Stromal cell of bone marrow (primary cell): ENCODE results near the gene MEGF11.

Experiments
- DNase-seq: peaks from one replicate; pipeline ENCODE4 v3.0.0-alpha.2; 2012; ENCODE audit warnings: low read depth

Gene MEGF11

DNA sequence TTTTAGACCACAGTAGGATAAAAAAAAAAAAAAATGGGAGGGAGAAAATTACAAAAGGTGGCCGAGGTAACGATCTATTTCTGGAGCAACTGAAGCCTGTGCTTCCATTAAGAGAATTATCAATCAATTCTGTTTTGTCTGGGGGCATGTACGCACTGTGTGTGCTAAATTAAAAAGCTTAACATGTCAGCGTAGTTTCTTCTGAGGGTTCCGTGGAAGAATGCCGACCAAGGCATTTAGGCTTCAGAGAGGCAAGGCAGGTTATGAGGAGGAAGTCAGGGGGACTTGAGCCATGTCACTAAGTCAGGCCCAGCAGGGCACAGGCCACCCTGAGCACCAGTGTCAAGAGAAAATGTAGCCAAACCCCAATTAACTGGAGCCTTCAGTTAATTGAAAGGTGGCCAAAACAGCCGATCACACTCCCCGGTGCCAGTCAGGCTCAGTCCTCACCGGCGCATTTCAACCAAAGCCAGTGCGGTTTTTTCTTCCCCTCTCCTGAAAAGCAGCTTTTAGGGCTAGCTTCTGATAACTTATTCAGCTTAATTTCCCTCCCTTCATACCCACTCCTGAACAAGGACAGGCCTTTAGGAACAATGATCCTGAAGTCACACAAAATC is 113.9 kb downstream of the MEGF11 start:
- no peak for DNase-seq

GRCh38 chr15:66138892-66139590 is 114.5 kb downstream of the MEGF11 start:
- no peak for DNase-seq

- DNase-seq = no peak
These were observed 115.3 kb downstream of the MEGF11 start for GRCh38 chr15:66138096-66138783.

- DNase-seq = no peak
These were observed 116.6 kb downstream of the MEGF11 start for GRCh38 chr15:66136948-66137347.

DNA sequence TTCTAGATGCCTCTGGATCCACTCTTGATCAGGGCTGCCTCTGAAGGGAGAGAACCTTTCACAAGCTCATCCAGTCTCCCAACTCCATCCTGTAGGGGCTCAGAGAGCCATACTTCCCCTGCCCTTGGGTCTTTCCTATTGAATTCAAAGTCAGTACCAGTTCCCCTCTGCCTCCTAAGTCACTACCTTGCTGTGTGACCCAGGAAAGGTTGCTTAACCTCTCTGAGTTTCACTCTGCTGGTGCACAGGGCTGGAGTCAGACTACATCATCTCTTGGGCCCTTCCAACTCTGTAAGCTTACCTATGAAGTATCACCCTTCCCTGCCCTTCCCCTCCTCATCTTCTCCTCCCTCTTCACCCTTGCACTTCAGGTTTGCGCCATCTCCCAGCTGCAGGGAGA is 117.9 kb downstream of the MEGF11 start:
- DNase-seq = no peak

GRCh38 chr15:66134284-66134683 is 119.3 kb downstream of the MEGF11 start:
- DNase-seq = no peak

- DNase-seq = no peak
These were observed 120.2 kb downstream of the MEGF11 start for GRCh38 chr15:66133247-66133885.

DNA sequence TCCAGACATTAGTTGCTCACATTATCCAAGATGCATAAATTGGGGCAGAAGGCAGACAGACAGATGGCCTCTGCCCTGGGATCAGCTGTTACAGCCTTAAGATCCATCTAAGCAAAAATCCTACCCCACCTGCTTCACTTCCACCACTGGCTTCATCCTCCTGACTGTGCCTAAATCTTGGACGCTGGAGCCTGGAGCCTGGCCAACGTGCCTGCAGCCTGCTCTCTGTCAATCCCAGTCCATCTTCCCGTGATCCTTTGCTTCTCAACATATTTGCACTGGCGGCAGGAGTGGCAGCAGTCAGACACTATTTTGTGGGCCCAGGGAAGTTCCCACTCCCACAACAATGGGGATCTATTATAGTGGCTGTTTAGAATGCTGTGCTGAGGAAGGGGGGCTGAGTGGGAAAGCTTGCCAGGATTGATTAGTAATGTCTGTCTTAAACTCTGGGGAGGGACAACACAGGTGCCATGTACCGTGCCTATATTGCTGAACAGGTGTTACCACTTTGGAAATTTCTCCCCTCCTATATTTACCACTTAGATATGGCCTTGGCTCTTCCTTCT is 121.2 kb downstream of the MEGF11 start:
- no peak for DNase-seq

- no peak for DNase-seq
These were observed 121.7 kb downstream of the MEGF11 start for GRCh38 chr15:66131831-66132230.

GRCh38 chr15:66131200-66131599 is 122.3 kb downstream of the MEGF11 start:
- DNase-seq = no peak

DNA sequence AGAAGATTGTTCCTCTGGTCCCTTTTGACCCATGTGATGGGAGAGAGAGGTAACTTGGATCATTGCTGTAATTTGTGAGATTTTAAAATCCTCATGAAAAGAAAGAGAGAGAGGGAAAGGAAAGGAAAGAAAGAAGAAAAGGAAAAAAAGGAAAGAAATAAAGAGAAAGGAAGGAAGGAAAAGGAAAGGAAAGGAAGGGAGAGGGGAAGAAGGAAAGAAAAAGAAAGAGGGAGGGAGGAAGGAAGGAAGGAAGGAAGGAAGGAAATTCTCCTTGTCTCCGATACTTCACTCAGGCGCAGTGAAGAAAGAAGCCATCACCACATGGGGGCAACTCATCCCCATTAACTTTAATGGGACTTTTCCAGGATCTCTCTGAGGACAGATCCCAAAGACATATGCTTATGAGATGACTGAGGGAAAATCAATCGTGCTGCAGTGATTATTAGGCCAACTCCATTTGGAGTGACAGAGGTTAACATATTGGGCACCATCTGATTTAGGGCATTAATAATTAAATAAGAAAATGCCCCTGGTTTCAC is 123.0 kb downstream of the MEGF11 start:
- no peak for DNase-seq

DNA sequence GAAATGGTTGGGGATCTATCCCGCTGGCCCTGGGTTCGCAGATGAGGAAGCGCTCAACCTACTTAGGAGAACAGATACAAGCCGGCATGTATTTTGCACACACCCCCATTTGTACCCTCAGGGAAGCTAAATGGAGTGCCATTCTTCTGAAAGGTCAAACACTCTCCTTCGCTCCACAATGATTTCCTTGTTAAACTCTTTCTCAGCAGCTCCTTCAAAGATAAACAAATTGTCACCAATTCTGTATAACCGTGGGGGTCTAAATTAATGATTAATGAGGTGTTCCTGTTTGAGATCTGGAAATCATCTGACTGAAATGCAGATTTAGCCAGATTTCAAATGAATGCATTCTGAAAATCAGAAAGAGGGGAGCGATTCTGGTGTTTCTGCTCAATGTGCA is 124.0 kb downstream of the MEGF11 start:
- DNase-seq = no peak

DNA sequence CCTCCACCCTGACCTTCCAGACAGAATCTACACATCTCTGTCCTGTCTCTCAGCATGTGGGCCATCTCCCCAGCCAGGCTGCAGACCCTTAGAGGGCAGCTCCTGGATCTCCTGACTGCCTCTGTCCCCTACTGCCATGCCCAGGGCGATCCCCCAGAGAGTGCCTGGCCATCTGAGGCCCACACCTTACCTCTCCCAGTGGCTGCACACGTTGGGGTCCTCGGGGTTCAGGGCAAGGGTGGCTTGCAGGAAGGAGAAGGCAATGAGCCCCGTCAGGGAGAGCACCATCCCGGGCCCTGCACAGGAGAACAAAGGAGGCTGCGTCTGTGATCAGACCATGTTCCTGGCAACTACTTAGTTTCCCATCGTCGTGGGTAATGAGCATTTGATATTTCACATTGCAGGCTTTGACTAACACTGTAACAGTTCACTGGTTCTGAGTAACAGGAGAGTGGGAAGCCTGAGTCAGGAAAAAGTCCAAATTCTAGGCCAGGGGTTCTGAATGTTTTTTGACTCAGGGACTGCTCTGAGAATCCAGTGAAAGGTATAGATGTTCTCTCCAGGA is 125.4 kb downstream of the MEGF11 start:
- no peak for DNase-seq

GRCh38 chr15:66126456-66126855 is 127.1 kb downstream of the MEGF11 start:
- DNase-seq = no peak

- DNase-seq = no peak
These were observed 127.5 kb downstream of the MEGF11 start for GRCh38 chr15:66126031-66126441.

DNA sequence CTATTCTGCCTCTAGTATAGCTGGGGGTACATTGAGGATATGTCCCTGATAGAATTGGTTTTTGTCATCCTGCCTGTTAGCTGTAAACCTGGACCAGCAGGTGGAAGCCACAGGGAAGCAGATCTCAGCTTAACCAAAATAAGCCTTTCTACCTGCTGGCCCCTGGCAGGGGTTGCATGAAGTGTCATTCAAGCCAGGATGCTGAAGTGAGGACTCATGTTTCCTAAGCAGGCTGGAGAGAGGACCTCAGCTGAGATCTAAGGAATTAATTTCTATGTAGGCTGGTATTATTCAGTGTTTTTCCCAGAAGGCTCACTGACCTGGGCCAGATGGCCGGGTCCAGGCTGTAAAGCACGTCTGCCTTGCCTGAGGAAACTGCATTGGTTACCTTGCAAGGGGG is 128.9 kb downstream of the MEGF11 start:
- DNase-seq = no peak

- DNase-seq = no peak
These were observed 129.8 kb downstream of the MEGF11 start for GRCh38 chr15:66123799-66124198.

DNA sequence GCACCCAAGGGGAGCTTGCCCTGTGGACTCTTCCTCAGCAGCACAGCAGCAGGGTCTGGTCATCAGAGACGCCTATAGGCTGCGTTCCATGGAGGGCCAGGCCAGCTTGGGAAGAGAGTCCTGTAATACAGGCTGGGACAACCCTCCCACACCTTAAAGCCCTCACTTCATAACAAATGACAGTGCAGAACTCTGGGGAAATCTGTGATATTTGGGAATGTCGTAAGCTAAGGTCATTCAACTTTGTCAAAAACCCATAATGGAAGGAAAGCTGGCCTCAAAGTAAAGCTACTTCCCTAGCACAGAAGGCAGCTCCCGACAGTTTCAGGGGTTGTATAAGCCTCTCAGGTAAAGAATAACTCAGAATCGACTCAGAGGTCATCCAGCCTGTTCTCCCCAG is 133.1 kb downstream of the MEGF11 start:
- no peak for DNase-seq

GRCh38 chr15:66117841-66118240 is 135.7 kb downstream of the MEGF11 start:
- DNase-seq = no peak

GRCh38 chr15:66115568-66116206 is 137.9 kb downstream of the MEGF11 start:
- no peak for DNase-seq

DNA sequence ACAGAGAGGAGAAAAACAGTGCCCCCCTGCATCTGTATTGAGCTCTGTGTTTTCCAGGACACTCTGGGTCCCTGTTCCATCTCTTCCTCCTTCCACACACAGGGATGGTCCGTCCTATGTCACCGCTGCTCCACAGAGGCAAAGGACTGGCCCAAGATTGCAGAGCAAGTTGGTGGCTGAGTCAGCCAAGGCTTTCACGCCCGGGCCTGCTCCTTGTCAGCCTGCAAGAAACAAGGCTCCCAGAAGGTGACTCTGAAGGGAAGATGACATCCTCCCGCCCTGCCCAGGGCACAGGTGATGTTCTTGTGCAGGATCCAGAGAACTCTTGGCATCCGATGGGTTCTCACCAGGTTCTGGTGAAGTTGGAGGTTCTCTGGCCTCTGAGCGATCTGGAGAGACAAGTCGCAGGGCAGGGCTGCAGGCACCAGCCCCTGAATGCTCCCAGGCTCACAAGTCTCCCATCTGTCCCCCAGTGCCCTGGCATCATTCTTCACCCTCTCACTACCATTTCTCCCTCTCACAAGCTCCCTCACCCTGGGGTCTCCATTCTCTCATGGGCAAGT is 138.6 kb downstream of the MEGF11 start:
- DNase-seq = no peak
